KBM-7 (cell line): ENCODE results near the gene RPS2.
"Not testable (repeated sequence)": the region's sequence is repeated elsewhere in the genome, so short reads cannot be mapped to it uniquely, and the experiment has no call there.

Source experiments
- DNase-seq: peaks from one replicate; pipeline ENCODE4 v3.0.0-alpha.2; 2015
- in situ Hi-C: fragments of 300-500 bp; cut with MboI; formaldehyde crosslinking; loops from 2 replicates; pipeline ENCODE4 v1.14.3; 2020; ENCODE audit warnings: low sequenced_read_pairs, low pct_unique_long_range_greater_than_20kb, mixed read lengths

Gene RPS2

DNA sequence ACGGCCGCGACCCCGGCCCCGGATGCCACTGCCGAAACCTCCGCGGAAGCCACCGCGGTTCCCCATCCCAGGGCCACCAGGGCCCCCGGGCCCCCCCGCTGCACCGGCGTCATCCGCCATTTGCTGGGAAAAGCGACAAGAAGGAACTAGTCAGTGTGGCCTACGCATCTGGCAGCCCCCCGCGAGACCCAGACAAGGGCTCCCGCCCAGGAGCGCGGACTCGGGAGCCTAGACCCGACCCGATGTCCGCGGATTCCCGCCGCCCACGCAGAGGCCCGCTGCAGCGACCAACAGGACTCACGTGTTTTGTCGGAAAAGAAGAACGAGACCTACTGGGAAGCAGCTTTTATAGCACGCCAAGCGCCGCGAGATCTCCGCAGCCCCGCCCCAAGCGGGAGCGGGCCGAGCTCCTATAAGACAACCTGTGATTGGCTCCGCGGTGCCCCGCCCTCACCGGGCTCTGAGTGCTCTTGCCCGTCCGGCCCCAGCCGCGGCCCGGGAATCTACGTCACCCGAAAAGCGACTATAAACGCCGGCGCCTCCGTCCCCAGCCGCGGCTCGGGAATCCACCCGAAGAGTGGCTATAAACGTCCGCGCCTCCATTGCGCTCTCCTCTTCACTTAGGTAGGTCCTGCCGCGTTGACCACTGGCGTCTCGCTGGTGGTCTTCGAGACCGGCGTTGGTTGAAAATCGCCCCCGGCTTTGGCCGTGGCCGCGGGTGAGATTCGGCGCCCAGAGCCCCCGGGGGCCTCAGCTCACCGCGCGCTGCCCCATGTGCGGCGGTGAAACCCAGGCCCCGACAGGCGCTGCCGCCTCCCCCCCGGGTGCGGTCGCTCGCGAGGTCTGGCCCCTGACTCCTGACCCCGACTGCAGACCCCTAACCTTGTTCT, at the start of gene RPS2:
Gene RPS2, minus strand, starts transcription at position 321 of the 890 bp plus-strand sequence. Its CDS starts 201 bp downstream, at position 120.
- peak; percentile 97 for DNase-seq
- in situ Hi-C loops, result no loop called here

DNA sequence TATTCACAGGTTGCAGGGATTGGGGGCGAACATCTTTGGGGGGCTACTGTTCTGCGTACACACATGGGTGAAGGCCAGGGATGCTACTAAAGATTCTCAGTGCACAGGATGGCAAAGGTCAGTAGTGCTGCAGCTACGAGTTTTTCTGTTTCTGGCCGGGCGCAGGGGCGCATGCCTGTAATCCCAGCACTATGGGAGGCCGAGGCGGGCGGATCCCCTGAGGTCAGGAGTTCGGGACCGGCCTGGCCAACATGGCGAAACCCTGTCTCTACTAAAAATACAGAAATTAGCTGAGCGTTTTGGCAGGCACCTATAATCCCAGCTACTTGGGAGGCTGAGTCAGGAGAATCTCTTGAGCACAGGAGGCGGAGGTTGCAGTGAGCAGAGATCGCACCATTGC, 48.9 kb upstream of the RPS2 start:
- no peak for DNase-seq
- in situ Hi-C loops, result no loop called here

DNA sequence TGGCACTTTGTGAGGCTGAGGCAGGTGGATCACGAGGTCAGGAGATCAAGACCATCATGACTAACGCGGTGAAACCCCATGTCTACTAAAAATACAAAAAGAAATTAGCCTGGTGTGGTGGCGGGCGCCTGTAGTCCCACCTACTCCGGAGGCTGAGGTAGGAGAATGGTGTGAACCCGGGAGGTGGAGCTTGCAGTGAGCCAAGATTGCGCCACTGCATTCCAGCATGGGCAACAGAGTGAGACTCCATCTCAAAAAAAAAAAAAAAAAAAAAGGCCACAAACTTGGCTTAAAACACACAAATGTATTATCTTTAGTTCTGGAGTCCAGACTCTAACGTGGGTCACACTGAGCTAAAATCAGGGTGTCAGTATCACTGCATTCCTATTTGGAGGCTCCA, 47.1 kb upstream of the RPS2 start:
- DNase-seq, in situ Hi-C loops: not testable (repeated sequence)

DNA sequence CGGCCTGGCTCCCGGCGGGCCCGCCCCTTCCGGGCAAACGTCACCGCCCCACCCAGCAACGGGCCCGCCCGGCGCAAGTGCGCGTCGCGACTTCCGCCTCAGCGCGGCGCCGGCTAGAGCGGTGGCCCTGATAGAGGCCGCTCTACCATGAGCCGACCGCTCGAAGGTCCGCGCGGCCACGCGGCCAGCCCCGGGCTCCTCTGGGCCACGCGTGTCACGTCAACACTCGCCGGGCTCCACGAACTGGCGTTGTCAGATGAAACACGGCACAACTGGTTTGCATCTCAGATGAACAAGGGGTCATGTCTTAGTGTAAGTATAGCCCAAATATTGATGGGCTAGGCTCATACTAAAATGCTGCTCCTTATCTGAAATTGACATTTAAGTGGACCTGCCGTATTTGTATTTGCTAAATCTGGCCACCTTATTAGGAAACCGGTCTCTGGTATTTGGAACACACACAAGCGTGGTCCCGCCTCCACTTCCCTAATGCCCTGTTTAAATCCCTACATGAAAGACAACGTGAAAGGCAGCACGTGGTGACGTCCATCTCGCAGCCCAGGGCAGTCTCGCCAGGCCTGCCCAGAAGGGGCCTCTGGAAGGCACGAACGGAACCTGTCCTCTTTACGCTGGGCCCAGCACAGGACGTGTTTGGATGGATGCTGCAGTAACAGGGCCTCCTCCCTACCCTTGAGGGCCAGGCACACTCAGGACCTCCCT, 45.3 kb upstream of the RPS2 start, which contains the start of gene ZNF598:
Gene ZNF598, minus strand, starts transcription at position 31 of the 720 bp plus-strand sequence.
- peak; percentile 82 for DNase-seq
- in situ Hi-C loops, result no loop called here

DNA sequence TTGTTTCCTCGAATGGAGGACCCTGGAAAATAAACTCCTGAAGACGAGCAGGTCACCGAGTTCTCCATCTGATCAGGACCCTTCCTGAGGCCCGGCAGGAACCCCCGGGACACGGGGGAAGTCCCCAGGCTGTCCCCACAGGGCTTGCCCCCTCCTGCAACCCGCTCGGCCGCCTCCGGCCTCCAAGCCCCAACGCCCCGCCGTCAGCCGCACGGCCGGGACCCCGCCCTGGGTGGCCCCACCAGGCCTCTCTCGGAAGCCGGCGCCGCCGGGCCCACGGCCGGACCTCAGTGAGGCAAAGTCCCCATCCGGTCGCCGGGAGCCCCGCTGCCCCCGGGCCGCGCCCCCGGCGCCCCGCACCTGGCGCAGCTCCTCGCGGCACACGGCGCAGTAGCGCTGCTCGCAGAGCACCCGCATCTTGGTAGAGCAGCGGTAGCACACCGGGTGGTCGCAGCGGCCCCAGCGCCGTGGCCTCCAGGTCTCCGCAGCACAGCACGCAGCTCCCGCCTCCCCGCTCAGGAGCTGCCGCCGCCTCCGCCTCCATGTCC, 44.6 kb upstream of the RPS2 start:
- DNase-seq, result no peak
- in situ Hi-C loops, result no loop called here

DNA sequence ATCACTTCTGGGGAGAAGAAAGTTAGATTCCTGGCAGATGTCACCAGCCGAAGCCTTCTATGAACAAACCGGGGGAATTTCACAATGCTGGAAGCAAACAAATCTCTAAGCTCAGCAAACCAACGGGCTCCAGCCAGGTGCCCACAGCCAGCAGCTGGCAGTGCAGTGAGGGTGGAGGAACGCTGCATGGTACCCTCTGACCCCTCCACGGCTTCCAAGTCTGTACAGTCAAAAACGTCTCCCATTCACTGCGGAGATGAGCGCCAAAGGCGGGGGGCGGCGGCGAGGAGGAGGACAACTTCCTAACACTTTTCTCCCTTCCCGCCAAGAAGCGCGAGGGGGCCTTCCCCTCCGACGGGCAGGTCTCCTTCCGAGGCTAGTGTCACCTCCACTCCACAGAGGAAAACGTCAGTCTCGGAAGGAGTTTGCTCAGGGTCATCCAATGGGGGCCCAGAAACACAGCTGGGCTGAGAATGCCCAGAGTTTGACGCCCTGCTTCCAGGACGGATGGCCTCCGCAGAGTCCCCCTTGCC, 44.1 kb upstream of the RPS2 start:
- peak; percentile 49 for DNase-seq
- in situ Hi-C loops, result no loop called here

DNA sequence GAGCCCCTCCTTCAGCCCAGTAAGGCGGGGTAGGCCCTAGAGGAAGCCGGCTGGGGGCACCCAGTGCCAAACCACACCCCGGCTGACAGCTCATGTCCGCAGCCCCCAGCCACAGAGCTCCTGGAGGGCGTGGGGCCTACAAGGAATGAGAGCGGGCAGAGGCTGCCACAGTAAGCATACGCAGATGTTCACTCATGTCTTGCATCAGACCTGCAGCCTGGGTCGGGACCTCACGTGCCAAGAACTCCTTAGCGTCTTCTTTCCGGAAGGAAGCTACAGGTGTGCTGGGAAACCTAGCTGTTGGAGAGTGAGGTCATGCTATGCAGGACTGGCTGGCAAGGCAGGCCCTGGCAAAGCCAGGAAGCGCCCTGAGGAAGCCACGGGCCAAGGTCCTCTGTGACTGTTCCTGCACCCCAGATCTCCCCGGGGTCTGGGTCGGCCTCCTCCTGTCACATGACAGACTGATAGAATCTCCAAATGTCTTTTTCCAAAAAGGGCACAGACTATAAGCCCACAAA, 43.4 kb upstream of the RPS2 start:
- DNase-seq, result peak; percentile 71
- in situ Hi-C loops, result no loop called here

DNA sequence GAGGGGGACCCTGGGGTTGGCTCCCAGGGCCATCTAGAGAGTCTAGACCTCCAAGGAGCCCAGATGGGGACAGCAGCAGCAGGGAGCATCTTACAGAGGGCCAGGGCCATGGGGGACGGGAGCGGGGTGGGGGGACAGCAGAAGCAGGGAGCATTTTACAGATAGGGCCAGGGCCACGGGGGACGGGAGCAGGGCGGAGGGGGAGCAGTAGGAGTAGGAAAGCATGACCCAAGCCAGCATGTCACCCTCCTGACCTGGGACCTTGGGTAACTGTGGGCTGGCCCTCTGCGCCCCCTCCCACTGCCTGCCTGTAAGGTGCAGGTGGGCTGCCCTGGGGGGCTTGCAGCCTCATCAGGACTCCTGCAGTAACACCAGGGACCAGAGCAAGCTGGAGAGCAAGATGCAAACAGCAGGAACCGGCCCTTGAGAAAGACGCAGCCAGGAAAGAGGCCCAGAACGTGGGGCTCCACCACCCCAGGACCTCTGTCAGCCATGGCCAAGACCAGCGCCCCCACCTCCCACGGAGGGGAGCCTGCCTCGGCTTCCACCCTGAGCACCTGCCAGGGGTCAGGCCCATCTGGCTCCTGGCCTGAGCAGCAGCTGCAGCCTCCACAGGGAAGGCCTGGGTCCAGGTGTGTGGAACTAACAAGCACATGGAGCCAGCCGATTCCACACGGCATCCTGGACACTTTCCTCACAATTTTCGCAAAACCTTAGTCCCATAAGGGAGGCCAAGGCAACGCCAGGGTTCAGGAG, 42.6 kb upstream of the RPS2 start:
- DNase-seq, result no peak
- in situ Hi-C loops, result no loop called here

DNA sequence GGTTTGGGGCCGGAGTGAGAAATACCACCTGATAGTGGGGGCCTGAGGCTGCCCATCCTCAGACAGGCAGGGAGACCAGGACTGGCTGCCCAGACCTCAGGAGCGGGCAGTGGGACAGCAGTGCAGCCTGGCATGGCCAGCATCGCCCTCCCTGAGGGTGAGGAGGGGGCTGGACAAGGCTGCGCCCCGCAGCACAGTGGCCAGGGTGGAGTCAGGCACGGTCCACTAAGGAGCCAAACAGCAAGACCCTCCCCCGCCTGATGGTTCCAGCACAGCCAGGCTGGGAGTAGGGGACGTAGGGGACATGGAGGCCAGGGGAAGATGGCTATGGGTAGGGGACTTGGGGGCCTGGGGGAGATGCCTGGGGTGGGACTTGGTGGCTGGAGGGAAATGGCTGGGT, 41.7 kb upstream of the RPS2 start:
- no peak for DNase-seq

DNA sequence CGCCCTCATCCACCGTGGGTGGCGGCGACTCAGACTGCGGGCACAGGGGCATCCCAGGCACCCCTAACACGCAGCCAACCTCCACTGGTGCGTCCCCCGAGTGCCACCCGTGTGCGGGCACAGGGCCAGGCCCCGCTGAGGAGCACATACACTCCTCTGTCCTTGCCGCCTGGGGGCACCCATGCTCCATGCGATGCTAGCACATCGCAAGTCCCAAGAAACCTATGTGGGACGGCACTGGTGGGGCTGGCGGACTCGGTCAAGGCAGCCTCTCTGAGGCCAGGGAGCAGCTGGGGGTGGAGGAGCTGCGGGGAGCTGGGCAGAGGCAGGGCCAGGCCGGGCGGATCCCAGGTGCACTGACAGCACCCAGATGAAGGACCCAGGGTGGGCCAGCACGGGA, 41.0 kb upstream of the RPS2 start:
- no peak for DNase-seq
- in situ Hi-C loops, result no loop called here

More for the DNA sequence above, 41.7 kb upstream of the RPS2 start:
- in situ Hi-C loops, result no loop called here

DNA sequence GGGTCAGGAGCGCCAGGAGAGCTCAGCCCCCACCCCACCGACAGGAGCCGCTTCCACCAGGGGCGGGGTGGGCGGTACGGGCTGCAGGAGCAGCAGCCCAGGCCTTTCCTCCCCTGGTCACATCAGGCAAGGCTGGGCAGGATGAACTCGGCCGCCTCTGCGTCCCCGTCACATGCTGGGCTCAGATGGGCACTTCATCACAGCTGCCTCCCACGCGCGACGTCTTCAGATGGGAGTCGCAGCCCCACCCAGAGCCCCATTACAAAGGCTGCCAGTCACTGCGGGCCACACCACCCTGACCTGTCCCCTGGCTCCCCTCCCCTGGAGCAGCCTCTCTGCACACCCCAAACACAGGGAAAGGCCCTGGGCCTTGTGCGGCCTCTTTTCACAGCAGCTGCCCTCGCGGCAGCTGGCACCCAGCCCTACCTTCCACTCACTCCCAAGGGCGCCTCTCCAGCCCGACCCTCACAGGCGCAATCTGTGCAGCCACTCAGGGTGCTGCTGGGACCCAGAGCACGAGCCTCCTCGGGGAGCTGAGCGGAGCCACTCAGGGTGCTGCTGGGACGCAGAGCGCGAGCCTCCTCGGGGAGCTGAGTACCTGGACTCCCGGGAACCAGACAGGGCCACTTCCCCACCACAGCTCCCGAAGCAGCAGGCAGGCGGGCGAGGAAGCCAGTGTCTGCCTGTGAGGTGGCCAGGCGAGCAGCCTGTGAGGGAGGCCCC, 40.3 kb upstream of the RPS2 start:
- in situ Hi-C loops, result no loop called here
- no peak for DNase-seq

DNA sequence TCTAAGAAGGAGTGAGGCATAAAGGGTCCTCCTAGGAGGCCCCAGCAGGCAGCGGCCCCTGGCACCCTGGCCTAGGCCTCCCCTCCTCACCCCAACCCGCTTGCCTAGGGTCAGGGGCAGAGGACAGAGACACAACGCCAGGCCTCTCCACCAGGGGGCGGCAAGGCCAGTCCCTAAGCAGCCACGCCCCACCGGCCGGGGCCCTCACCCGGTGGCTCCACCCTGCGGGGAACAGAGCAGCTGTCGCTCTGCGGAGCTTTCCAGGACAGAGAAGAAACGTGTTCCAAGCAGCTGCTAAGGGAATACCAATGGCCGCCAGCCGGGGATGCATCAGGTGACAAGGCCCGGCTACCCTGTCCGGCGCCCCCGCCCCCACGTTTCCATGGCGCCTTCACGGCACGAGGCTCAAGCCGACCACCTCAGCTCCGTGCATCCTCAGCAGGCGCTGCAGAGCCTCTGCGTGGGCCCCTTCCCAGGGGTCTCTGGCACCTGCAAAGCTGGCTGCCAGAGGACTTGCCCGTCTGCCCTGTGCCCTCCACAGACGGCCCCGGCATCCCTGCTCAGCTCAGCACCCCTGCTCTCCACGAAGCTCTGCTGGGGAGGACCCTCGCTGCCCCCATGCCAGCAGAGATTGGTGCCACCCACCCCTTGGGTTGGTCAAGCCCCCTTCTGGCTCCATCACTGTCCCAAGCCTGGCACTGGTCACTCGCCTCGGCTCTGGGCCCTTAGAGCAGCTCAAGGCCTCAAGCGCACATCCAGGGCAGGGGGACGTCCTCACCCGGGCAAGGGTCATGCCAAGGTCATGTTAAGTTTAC, 39.4 kb upstream of the RPS2 start:
- peak; percentile 91 for DNase-seq

DNA sequence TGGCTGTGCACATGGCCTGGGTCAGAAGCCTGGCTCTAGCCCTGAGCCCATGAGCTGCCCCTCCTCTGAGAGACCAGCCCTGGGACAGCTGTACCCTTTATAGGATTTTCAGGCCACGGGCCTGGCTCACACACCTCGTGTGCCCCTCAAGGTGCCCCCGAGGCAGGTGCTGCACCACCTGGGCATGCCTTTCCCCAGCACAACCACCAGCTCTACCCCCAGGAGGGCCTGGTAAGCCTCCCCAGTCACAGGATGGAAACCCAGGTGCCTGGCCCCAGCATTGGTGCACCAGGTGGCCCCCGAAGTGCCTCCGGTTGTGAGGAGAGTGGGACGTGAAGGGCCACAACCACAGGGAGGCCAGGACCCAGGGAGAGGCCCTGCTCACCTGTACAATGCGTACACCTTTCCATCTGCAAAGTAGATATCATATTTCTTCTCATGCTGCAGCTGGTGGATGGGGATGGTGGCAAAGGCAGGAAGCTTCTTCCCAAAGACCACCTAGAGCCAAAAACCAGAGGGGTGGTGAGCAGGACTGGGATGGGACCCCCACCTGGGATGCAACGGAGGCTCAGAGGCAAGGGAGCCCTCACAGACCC, 38.7 kb upstream of the RPS2 start:
- in situ Hi-C loops, result no loop called here
- DNase-seq, result no peak

More for the DNA sequence above, 39.4 kb upstream of the RPS2 start:
- in situ Hi-C loops, result no loop called here

DNA sequence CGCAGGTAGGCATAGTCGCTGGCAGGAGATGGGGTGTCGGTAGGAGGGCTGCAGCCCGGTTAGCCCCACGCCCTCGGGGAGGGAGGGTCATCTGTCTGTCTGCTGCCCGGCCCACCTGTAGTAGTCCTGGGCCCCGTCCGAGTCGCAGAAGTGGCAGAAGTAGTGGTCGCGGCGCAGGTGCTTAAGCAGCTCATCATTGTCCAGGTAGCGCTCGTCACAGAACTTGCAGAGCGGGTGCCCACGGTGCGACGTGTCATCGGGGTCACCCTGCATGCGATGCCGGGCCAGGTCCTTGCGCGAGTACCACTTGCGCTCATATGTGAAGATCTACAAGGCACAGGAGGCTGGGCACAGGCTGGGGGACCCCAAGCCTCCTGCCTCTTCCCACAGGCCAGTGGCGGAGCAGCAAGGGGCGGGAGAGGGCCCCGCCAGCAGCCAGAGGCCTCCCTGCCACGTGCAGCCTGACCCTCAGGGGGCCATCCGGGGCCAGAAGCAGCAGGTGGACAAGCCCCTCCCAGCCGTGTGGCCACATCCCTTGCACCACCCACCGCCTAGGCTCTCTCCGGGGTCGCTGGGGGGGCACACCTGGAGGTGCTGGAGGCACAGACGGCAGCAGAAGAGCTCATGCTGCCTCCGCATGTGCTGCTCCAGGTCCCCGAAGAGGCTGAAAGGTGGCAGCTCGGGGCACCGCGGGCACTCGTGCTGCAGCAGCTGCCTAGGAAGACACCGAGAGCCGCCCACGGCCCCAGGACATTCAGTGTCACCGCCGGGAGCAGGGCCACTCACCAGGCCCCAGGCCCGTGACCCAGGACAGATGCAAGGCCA, 38.0 kb upstream of the RPS2 start:
- in situ Hi-C loops, result no loop called here
- DNase-seq, result no peak

DNA sequence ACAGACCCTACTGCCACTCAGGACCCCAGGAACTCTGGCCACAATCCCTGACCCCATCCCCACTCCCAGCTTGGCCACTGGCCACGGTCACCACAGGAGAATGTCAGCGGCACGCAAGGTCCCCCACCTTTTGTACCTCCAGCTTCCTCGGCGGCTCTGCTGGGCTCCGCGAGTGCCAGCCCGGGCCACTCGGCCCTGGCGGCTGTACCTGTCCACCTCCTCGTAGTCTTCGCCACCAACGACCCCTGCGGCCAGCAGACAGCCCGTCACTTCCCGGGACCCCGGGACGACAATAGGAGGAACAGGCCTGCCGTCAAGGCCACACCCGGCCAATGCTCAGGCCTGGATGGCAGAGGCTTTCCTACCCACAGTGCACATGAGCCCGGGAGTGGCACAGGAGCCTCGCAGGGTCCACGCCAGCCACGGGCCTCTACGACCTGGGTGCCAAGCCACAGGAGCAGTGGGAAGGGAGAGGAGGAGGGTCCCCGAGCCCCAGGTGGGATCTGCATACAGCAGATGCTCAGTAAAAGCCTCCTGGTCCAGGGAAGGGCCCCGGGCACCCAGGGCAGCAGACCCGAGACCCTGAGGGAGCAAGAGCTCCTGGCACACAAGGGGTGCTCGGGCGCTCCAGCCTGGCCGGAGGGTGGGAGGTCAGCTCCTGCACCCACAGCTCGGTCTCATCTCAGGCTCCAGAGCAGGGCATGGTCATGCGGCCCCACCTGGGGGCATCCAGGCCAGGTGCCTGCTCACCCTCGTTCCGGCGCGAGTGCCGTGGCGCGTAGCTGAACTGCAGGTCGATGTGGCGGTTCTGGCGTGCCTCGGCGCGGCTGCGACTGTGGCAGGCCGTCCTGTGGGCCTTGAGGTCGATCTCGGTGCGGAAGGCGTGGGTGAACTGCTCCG, 37.1 kb upstream of the RPS2 start:
- in situ Hi-C loops, result no loop called here
- no peak for DNase-seq
